ENCODE measurements around the gene NUBPL. TPM values are rescaled to one million over a fixed set of nuclear protein-coding genes. Genes with fewer than 3 reads are reported as not detected.

The NUBPL gene
- polyA plus RNA-seq, 1 donor (not counting 4 experiments of a cell fraction or from before 2014, with no cell fraction given), result 18.8 TPM

- H3K27me3 ChIP-seq (ENCODE audit: control insufficient read depth, extremely low read depth, insufficient read depth, low read length), result no peaks in the 10 kb centered on the region
- TF ChIP-seq, protein P1, sequence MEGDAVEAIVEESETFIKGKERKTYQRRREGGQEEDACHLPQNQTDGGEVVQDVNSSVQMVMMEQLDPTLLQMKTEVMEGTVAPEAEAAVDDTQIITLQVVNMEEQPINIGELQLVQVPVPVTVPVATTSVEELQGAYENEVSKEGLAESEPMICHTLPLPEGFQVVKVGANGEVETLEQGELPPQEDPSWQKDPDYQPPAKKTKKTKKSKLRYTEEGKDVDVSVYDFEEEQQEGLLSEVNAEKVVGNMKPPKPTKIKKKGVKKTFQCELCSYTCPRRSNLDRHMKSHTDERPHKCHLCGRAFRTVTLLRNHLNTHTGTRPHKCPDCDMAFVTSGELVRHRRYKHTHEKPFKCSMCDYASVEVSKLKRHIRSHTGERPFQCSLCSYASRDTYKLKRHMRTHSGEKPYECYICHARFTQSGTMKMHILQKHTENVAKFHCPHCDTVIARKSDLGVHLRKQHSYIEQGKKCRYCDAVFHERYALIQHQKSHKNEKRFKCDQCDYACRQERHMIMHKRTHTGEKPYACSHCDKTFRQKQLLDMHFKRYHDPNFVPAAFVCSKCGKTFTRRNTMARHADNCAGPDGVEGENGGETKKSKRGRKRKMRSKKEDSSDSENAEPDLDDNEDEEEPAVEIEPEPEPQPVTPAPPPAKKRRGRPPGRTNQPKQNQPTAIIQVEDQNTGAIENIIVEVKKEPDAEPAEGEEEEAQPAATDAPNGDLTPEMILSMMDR (optimal IDR thresholded peaks at IDR 0.05 in 1 of 3, IDR thresholded peaks at IDR 0.05 in 1 of 3, conservative IDR thresholded peaks at IDR 0.05 in 1 of 3; ENCODE audit: extremely low read depth in 1 of 3, insufficient read depth in 2 of 3, low read length in 3 of 3), result no peak
- no peak for TF ChIP-seq EZH2 (IDR thresholded peaks at IDR 0.05; ENCODE audit: low read length)
- H3K4me1 ChIP-seq (ENCODE audit: control insufficient read depth, extremely low read depth, insufficient read depth, low read length), result no peaks in the 10 kb centered on the region
- H3K27ac ChIP-seq (ENCODE audit: control insufficient read depth, insufficient read depth, low read length), result no peak overlapping the region
- H3K9me1 ChIP-seq (ENCODE audit: control insufficient read depth, extremely low read depth, insufficient read depth, low read length), result no peaks in the 10 kb centered on the region
- no peaks in the 10 kb centered on the region for H4K20me1 ChIP-seq (ENCODE audit: control insufficient read depth, extremely low read depth, insufficient read depth, low read length)
- H2AFZ ChIP-seq (ENCODE audit: control insufficient read depth, low read length), result no peak overlapping the region
- no peaks in the 10 kb centered on the region for H3K9me3 ChIP-seq (ENCODE audit: control insufficient read depth, low read depth, low read length)
- FAIRE-seq (no peak), DNase-seq (ENCODE audit: low read depth, low spot score) (no peak)
- H3K4me3 ChIP-seq (ENCODE audit: control insufficient read depth in 2 of 3, extremely low read depth in 1 of 3, insufficient read depth in 2 of 3, low read depth in 1 of 3, low read length in 3 of 3), result no peak overlapping the region
- peaks cover 0 to 6% of the 10 kb centered on the region in 2 experiments for H3K36me3 ChIP-seq (ENCODE audit: control insufficient read depth in 2 of 2, extremely low read depth in 1 of 2, insufficient read depth in 2 of 2, low read length in 2 of 2)
- dilution Hi-C loops (cut with MboI; ENCODE audit: extremely low pct_ligation_motif_present, low sequenced_read_pairs), result no loop called here
- no peaks in the 10 kb centered on the region for H3K79me2 ChIP-seq (ENCODE audit: control insufficient read depth, insufficient read depth, low read length)
- no peak overlapping the region for H3K9ac ChIP-seq (ENCODE audit: control insufficient read depth, extremely low read depth, insufficient read depth, low read length)
- H3K4me2 ChIP-seq (ENCODE audit: control insufficient read depth, extremely low read depth, insufficient read depth, low read depth, low read length), result no peak overlapping the region
Measured at GRCh38 chr14:31580234-31580633, 19.0 kb downstream of the NUBPL start.

DNA sequence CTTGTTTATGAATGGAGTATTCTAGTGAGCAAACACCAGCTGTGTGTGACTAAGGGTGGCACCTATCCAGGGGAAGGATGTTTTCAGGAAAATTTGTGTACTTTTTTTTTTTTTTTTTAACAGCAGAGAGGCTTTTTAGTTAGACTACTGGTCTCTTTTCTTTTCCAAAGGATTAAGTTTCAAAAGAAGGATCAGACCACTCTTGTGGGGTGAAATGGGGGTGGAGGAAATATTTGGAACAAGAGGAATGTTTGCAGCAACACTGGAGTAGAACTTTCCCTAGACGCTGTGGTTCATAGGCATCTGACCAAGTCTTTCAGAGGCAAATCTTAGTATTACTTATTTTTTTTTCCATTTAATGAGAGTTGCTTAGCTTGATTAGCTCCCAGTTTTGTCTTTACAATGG, 21.1 kb downstream of the NUBPL start:
- Histone ChIP-seq H3K9ac (ENCODE audit: control insufficient read depth, extremely low read depth, insufficient read depth, low read length) (no peak overlapping the region), H3K27me3 (ENCODE audit: control insufficient read depth, extremely low read depth, insufficient read depth, low read length) (no peaks in the 10 kb centered on the region), H3K4me3 (ENCODE audit: control insufficient read depth in 2 of 3, extremely low read depth in 1 of 3, insufficient read depth in 2 of 3, low read depth in 1 of 3, low read length in 3 of 3) (no peak overlapping the region), H3K4me2 (ENCODE audit: control insufficient read depth, extremely low read depth, insufficient read depth, low read depth, low read length) (no peak overlapping the region), H3K4me1 (ENCODE audit: control insufficient read depth, extremely low read depth, insufficient read depth, low read length) (no peaks in the 10 kb centered on the region), H3K36me3 (ENCODE audit: control insufficient read depth in 2 of 2, extremely low read depth in 1 of 2, insufficient read depth in 2 of 2, low read length in 2 of 2) (no peaks in the 10 kb centered on the region), H3K9me1 (ENCODE audit: control insufficient read depth, extremely low read depth, insufficient read depth, low read length) (no peaks in the 10 kb centered on the region), H3K9me3 (ENCODE audit: control insufficient read depth, low read depth, low read length) (no peaks in the 10 kb centered on the region), H2AFZ (ENCODE audit: control insufficient read depth, low read length) (no peak overlapping the region), H3K79me2 (ENCODE audit: control insufficient read depth, insufficient read depth, low read length) (no peaks in the 10 kb centered on the region), H3K27ac (ENCODE audit: control insufficient read depth, insufficient read depth, low read length) (no peak overlapping the region), H4K20me1 (ENCODE audit: control insufficient read depth, extremely low read depth, insufficient read depth, low read length) (no peaks in the 10 kb centered on the region)
- TF ChIP-seq EZH2 (IDR thresholded peaks at IDR 0.05; ENCODE audit: low read length), result no peak
- TF ChIP-seq, protein P1 (optimal IDR thresholded peaks at IDR 0.05 in 1 of 3, IDR thresholded peaks at IDR 0.05 in 1 of 3, conservative IDR thresholded peaks at IDR 0.05 in 1 of 3; ENCODE audit: extremely low read depth in 1 of 3, insufficient read depth in 2 of 3, low read length in 3 of 3), result no peak
- FAIRE-seq (no peak), DNase-seq (ENCODE audit: low read depth, low spot score) (no peak)
- dilution Hi-C loops (cut with MboI; ENCODE audit: extremely low pct_ligation_motif_present, low sequenced_read_pairs), result no loop called here
